HEK293 (cell line): Measurements from ENCODE around the gene NEIL3.

Experiments used
- CTCF ChIA-PET: fragments of 350-600 bp; formaldehyde crosslinking; extraction: SDS; loops from one replicate; lab custom pipeline; 2021; ENCODE audit warnings: antibody characterized with exemption; lab: Yijun Ruan, JAX
- POLR2A ChIA-PET: fragments of 300-600 bp; formaldehyde crosslinking; extraction: SDS; loops from one replicate; lab custom pipeline; 2020; ENCODE audit warnings: antibody characterized with exemption, inconsistent platforms; lab: Yijun Ruan, JAX
- H3K27ac ChIP-seq: fragments of 200-500 bp; sonication (Bioruptor generic); 2 replicates; pipeline ENCODE4 v1.5.1; 2014; ENCODE audit warnings: low read depth, low read length, control low read depth, inconsistent platforms; ENCODE audit errors: extremely low read depth
- H3K36me3 ChIP-seq, 2 experiments: fragments of 200-500 bp in 1 of 2; sonication (Bioruptor generic) in 1 of 2; 1 replicate in 1 of 2; 2 replicates in 1 of 2; pipeline ENCODE4 v1.5.1; 2014 to 2017; ENCODE audit warnings: inconsistent platforms in 2 of 2, low read length in 2 of 2; ENCODE audit not compliant: control insufficient read depth in 2 of 2, insufficient read depth in 1 of 2
- H3K4me1 ChIP-seq: fragments of 200-500 bp; sonication (Bioruptor generic); 2 replicates; pipeline ENCODE4 v1.5.1; 2014; ENCODE audit warnings: mild to moderate bottlenecking, low read length, inconsistent platforms; ENCODE audit not compliant: control insufficient read depth, insufficient read depth
- H3K4me3 ChIP-seq: 2 replicates; pipeline ENCODE4 v1.5.1; 2011; ENCODE audit warnings: low read depth, mild to moderate bottlenecking, control low read depth, low read length, moderate library complexity
- H3K9me3 ChIP-seq: fragments of 200-500 bp; sonication (Bioruptor generic); 2 replicates; pipeline ENCODE4 v1.5.1; 2014; ENCODE audit warnings: low read depth, low read length, inconsistent platforms; ENCODE audit not compliant: control insufficient read depth, insufficient read depth
- HOXD13 ChIP-seq: sonication (generic); formaldehyde crosslinking; IDR thresholded peaks from 2 replicates; pipeline ENCODE4 v1.8.0; 2022; ENCODE audit warnings: missing genetic modification reagents, borderline replicate concordance
- OSR2 ChIP-seq: fragments of 450-650 bp; formaldehyde crosslinking; IDR thresholded peaks from 2 replicates; pipeline ENCODE4 v1.5.1; 2016; ENCODE audit warnings: missing biosample characterization, missing genetic modification characterization
- SETDB1 ChIP-seq: IDR thresholded peaks from one replicate; pipeline ENCODE4 v1.6.1; 2017; ENCODE audit warnings: mild to moderate bottlenecking, low read length, moderate library complexity, mixed read lengths; ENCODE audit not compliant: insufficient read length
- WT1 ChIP-seq: fragments of 450-650 bp; formaldehyde crosslinking; IDR thresholded peaks from 2 replicates; pipeline ENCODE4 v1.5.1; 2016; ENCODE audit warnings: missing biosample characterization, missing genetic modification characterization
- ZBTB8A ChIP-seq: fragments of 450-650 bp; formaldehyde crosslinking; IDR thresholded peaks from 2 replicates; pipeline ENCODE4 v1.5.1; 2016; ENCODE audit warnings: missing biosample characterization, missing genetic modification characterization
- ZNF776 ChIP-seq: fragments of 450-650 bp; formaldehyde crosslinking; IDR thresholded peaks from 2 replicates; pipeline ENCODE4 v1.5.0; 2017; ENCODE audit warnings: missing biosample characterization, missing genetic modification characterization, borderline replicate concordance
- TF ChIP-seq, protein P1 (sequence below): fragments of 450-650 bp; formaldehyde crosslinking; IDR thresholded peaks from 2 replicates; pipeline ENCODE4 v1.5.1; 2017; ENCODE audit warnings: missing biosample characterization, missing genetic modification characterization
- TF ChIP-seq, protein P2 (sequence below): fragments of 450-650 bp; IDR thresholded peaks from 2 replicates; pipeline ENCODE4 v1.5.1; 2018; ENCODE audit warnings: missing biosample characterization, mild to moderate bottlenecking, missing genetic modification characterization
- TF ChIP-seq, protein P3 (sequence below): fragments of 450-650 bp; formaldehyde crosslinking; IDR thresholded peaks from 2 replicates; pipeline ENCODE4 v1.5.1; 2016; ENCODE audit warnings: missing biosample characterization, missing genetic modification characterization, borderline replicate concordance
- TF ChIP-seq, protein P4 (sequence below): IDR thresholded peaks from 2 replicates; pipeline ENCODE4 v1.6.1; 2011; ENCODE audit warnings: mild to moderate bottlenecking, low read depth, low read length, borderline replicate concordance

NEIL3 gene

DNA sequence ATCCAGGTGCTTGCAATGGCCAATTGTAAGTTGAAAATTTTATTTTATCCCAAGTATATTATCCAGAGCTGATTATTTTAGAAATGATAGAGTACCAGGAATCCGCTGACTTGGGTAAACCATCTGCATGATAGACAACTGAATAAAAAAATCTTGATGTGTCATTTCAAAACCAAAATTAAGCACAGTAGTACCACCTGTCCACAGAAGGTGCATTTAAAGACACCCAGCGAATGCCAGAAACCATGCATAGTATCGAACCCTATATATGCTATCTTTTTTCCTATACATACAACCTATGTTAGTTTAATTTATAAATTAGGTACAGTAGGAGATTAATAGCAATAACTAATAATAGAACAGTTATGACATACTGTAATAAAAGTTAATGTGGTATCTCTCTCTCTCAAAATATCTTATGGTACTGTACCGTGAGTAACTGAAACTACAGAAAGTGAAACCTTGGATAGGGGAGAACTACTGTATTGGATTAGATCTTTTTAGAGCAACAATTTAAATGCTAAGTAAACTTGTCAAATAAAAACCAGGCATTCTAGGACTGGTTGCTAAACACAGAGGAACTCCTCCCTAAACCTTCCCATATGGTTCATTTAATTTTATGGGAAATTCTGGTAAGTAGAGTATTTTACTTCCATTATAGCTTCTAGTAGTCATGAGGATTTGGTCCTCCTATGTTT lies 6.2 kb downstream of the NEIL3 start:
- peak; percentile 81 for TF ChIP-seq WT1 (tag by site-specific recombination)
- no peak for TF ChIP-seq ZBTB8A (tag by site-specific recombination)
- peak; percentile 68 for TF ChIP-seq OSR2
- no peak for TF ChIP-seq HOXD13 (CRISPR knock-in tag)
- TF ChIP-seq, protein P1, sequence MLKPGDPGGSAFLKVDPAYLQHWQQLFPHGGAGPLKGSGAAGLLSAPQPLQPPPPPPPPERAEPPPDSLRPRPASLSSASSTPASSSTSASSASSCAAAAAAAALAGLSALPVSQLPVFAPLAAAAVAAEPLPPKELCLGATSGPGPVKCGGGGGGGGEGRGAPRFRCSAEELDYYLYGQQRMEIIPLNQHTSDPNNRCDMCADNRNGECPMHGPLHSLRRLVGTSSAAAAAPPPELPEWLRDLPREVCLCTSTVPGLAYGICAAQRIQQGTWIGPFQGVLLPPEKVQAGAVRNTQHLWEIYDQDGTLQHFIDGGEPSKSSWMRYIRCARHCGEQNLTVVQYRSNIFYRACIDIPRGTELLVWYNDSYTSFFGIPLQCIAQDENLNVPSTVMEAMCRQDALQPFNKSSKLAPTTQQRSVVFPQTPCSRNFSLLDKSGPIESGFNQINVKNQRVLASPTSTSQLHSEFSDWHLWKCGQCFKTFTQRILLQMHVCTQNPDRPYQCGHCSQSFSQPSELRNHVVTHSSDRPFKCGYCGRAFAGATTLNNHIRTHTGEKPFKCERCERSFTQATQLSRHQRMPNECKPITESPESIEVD: peak; percentile 56; the same call in 1 of the 2 replicates
- TF ChIP-seq, protein P2, sequence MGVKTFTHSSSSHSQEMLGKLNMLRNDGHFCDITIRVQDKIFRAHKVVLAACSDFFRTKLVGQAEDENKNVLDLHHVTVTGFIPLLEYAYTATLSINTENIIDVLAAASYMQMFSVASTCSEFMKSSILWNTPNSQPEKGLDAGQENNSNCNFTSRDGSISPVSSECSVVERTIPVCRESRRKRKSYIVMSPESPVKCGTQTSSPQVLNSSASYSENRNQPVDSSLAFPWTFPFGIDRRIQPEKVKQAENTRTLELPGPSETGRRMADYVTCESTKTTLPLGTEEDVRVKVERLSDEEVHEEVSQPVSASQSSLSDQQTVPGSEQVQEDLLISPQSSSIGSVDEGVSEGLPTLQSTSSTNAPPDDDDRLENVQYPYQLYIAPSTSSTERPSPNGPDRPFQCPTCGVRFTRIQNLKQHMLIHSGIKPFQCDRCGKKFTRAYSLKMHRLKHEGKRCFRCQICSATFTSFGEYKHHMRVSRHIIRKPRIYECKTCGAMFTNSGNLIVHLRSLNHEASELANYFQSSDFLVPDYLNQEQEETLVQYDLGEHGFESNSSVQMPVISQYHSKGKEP: 0 out of 2 replicates have a peak, but pooled peaks have one; percentile 10
- Histone ChIP-seq H3K27ac (no peak overlapping the region), H3K4me1 (peaks cover 11% of the 10 kb centered on the region), H3K4me3 (no peak overlapping the region), H3K36me3 (no peaks in the 10 kb centered on the region; a peak in 1 of 3 replicates), H3K9me3 (no peaks in the 10 kb centered on the region)
- CTCF ChIA-PET: interaction anchor here (0.6 kb wide), 1 partner anchor 24 kb away, joined by 3 read pairs; no protein-coding TSS in a partner anchor
- POLR2A ChIA-PET: no interaction called here

DNA sequence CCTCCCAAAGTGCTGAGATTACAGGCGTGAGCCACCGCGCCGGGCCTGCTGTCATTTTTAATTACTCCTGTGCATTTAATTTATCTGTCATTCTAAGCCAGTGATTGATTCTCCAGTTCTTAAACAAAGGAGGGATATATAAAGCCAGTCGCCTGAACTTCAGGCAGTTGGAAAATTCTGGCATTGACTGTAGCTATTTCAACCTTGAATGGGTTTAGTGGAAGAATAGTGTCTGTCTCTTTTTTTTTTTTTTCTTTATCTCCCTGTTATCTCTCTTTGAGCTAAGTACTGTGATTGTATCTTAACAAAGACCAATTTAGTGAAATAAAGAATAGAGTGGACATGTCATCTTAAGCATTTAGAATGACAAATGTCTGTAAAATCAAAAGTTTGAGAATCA lies 11.0 kb downstream of the NEIL3 start:
- Histone ChIP-seq H3K9me3 (no peaks in the 10 kb centered on the region), H3K36me3 (peaks cover 0 to 20% of the 10 kb centered on the region in 2 experiments; a peak in 1 of 3 replicates), H3K27ac (no peak overlapping the region), H3K4me3 (no peak overlapping the region), H3K4me1 (peaks cover 15% of the 10 kb centered on the region)
- TF ChIP-seq, protein P3, sequence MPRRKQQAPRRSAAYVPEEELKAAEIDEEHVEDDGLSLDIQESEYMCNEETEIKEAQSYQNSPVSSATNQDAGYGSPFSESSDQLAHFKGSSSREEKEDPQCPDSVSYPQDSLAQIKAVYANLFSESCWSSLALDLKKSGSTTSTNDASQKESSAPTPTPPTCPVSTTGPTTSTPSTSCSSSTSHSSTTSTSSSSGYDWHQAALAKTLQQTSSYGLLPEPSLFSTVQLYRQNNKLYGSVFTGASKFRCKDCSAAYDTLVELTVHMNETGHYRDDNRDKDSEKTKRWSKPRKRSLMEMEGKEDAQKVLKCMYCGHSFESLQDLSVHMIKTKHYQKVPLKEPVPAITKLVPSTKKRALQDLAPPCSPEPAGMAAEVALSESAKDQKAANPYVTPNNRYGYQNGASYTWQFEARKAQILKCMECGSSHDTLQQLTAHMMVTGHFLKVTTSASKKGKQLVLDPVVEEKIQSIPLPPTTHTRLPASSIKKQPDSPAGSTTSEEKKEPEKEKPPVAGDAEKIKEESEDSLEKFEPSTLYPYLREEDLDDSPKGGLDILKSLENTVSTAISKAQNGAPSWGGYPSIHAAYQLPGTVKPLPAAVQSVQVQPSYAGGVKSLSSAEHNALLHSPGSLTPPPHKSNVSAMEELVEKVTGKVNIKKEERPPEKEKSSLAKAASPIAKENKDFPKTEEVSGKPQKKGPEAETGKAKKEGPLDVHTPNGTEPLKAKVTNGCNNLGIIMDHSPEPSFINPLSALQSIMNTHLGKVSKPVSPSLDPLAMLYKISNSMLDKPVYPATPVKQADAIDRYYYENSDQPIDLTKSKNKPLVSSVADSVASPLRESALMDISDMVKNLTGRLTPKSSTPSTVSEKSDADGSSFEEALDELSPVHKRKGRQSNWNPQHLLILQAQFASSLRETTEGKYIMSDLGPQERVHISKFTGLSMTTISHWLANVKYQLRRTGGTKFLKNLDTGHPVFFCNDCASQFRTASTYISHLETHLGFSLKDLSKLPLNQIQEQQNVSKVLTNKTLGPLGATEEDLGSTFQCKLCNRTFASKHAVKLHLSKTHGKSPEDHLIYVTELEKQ: no peak
- TF ChIP-seq, protein P4, sequence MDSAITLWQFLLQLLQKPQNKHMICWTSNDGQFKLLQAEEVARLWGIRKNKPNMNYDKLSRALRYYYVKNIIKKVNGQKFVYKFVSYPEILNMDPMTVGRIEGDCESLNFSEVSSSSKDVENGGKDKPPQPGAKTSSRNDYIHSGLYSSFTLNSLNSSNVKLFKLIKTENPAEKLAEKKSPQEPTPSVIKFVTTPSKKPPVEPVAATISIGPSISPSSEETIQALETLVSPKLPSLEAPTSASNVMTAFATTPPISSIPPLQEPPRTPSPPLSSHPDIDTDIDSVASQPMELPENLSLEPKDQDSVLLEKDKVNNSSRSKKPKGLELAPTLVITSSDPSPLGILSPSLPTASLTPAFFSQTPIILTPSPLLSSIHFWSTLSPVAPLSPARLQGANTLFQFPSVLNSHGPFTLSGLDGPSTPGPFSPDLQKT: no peak
- TF ChIP-seq WT1 (tag by site-specific recombination): no peak
- no peak for TF ChIP-seq ZNF776 (tag by site-specific recombination)
- no peak for TF ChIP-seq SETDB1
- TF ChIP-seq, protein P2: no peak
- TF ChIP-seq ZBTB8A (tag by site-specific recombination): no peak
- POLR2A ChIA-PET: interaction anchor here (0.6 kb wide), 1 partner anchor 174 kb away, joined by 3 read pairs; no protein-coding TSS in a partner anchor
- CTCF ChIA-PET: no interaction called here
